GM12801 (cell line): Measurements from ENCODE around the gene GNL1.

ENCODE experiments used
- TF ChIP-seq, protein P1 (sequence below): IDR thresholded peaks from one replicate; pipeline ENCODE4 v1.5.1; 2011; ENCODE audit warnings: control low read depth; ENCODE audit not compliant: insufficient read length; ENCODE audit errors: extremely low read depth

Gene GNL1, protein sequence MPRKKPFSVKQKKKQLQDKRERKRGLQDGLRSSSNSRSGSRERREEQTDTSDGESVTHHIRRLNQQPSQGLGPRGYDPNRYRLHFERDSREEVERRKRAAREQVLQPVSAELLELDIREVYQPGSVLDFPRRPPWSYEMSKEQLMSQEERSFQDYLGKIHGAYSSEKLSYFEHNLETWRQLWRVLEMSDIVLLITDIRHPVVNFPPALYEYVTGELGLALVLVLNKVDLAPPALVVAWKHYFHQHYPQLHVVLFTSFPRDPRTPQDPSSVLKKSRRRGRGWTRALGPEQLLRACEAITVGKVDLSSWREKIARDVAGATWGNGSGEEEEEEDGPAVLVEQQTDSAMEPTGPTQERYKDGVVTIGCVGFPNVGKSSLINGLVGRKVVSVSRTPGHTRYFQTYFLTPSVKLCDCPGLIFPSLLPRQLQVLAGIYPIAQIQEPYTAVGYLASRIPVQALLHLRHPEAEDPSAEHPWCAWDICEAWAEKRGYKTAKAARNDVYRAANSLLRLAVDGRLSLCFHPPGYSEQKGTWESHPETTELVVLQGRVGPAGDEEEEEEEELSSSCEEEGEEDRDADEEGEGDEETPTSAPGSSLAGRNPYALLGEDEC

DNA sequence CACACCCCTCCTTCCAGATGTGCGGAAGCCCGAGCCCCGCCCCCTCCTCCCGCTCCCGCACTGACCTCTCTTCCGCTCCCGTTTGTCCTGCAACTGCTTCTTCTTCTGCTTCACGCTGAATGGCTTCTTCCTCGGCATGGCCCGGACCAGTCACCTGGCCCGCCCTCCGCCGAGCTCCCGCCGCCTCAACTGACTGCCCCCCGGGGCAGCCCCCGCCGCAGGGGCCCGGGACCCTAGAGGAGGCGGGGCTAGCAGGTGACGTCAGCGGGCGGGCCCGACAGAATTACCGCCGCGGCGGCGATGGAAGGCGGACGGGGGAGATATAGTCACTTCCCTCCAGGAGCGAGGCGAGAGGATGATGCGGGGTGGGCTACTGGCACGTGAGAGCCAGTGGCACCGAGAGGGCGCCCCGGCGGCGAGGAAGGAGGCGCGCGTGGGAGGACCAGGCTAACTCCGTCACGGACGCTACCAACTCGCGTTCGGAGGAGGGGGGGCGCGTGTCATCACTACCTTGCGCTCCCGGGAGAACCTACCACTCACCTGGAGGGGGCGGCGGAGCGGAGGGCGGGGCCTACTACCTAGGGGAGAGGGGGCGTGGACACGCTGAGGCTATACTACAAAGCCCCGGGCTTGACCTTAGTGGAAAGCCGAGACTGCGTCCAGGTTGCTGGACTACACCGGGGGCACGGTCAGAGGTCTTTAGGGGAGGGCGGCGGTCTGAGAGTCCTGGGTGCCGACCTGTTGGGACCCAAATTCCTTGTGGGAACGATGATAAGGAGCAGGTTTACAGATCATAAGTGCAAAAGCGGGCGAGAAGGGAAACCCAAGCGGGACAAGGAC, at the start of gene GNL1:
GNL1 (minus strand) TSS at position 424 of the 840 bp plus-strand sequence; CDS start at position 138, 286 bp downstream.
- TF ChIP-seq, protein P1, sequence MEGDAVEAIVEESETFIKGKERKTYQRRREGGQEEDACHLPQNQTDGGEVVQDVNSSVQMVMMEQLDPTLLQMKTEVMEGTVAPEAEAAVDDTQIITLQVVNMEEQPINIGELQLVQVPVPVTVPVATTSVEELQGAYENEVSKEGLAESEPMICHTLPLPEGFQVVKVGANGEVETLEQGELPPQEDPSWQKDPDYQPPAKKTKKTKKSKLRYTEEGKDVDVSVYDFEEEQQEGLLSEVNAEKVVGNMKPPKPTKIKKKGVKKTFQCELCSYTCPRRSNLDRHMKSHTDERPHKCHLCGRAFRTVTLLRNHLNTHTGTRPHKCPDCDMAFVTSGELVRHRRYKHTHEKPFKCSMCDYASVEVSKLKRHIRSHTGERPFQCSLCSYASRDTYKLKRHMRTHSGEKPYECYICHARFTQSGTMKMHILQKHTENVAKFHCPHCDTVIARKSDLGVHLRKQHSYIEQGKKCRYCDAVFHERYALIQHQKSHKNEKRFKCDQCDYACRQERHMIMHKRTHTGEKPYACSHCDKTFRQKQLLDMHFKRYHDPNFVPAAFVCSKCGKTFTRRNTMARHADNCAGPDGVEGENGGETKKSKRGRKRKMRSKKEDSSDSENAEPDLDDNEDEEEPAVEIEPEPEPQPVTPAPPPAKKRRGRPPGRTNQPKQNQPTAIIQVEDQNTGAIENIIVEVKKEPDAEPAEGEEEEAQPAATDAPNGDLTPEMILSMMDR: no peak

DNA sequence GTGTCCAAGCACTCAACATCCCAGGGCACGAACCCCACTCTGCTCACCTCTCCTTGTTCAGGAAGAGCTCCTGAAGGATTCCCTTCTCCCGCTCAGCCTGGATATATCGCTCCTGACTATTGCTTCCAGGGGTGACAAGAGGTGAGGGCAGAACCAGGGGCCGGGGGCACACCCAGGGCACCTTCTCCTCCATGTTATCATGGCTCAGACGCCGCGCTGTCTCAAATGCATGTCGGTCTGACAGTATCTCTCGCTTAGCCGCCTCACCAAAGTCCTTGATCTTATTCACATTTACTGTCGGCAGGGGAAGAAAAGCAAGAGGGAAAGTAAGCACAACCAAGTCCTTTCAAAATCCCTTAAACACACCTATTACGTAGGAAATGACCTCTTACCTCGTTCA, 47.7 kb upstream of the GNL1 start:
- TF ChIP-seq, protein P1: no peak

DNA sequence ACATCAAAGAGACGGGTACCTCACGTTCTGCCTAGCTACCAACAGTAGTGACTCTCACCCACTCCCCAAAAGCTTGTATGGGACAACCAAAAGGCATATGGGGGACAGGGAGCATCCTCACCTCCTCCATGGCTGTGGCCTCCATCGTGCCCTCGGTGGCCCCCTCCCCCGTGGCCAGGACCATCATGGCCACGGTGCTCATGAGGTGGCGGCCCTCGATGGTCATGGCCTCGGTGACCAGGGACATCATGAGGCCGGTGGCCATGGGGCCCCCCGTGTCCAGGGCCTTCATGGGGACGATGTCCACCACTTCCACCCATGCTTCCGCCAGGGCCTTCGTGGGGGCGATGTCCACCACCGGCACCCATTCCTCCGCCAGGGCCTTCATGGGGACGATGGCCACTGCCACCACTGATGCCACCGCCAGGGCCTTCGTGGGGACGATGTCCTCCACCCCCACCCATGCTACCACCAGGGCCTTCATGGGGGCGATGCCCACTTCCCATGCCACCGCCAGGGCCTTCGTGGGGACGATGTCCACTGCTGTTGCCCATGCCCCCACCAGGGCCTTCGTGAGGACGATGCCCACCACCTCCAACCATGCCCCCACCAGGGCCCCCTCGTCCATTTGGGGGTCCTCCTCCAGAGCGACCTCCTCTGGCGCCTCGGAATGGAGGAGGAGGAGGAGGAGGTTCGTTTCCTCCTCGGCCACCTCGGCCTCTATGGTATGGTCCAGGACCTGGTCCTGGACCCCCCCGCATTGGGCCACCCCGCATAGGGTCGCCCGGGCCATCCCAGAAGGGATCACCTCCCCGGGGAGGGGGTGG, 45.7 kb upstream of the GNL1 start:
- TF ChIP-seq, protein P1: no peak

DNA sequence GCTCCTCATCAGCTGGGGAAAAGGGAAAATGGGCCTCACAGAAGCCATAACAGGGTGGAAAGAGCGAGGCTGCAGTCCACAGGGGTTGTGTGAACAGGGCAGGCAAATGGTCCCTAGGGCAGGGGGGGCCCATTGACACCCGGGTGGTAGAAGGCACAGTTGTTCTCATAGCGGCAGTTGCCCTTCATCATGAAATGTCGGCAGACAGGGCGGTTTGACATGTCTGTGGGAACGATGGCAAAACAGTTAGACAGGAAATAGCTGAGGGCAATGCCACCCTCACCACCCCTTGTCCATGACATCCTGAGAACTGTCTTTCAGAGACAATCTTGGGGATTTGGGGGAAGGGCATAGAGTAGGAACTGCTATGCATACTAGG, 45.1 kb upstream of the GNL1 start:
- TF ChIP-seq, protein P1: no peak

DNA sequence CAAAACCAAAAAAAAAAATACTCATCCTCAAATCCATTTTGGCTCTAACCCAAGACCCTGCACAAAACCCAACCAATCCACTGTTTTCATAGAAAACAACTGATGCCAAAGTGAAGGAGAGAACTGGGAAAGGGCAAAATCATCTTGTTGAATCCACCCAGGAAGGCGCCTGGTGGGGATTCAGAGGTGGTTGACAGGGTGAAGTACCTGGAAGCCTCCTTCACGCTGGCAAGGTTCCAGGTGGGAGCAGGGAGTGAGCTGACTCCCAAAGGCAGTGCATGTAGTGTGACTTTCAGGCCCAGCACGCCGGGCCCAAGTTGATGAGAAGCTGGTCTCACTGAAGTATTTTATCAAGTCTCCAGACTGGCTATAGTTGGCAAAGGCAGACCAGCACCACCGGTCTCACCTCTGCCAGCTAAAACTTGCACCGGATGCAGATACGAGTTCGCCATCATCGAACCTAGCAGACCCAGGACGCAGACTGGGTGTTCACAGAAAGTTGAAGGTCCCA, 44.2 kb upstream of the GNL1 start:
- TF ChIP-seq, protein P1: no peak

DNA sequence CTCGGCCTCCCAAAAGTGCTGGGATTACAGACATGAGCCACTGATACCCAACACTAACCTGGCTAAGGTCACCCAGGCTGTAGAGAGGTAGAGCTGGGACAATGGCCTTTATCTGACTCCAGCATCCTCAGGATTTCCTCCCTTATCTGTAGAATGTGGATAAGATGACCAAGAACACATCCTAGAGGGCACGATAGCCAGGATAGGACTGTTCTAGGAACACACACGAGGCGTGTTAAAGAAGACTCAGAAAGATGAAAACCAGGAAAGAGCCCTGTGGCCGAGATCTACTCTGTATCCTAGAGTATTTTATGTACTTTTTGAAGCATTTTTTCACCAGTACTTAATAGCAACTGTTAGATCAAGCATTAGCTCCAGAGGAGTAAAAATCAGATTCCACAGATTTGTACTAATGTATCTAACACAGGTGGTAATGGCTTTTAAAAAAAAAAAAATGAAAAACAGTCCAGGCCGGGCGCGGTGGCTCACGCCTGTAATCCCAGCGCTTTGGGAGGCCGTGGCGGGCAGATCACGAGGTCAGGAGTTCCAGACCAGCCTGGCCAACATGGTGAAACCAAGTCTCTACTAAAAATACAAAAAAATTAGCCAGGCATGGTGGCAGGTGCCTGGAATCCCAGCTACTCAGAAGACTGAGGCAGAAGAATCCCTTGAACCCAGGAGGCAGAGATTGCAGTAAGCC, 43.5 kb upstream of the GNL1 start:
- TF ChIP-seq, protein P1: no peak
